WTC11 (cell line): ENCODE results near the gene CLDN3. TPM values are rescaled to one million over a fixed set of nuclear protein-coding genes. Genes with fewer than 3 reads are reported as not detected.

Experiments
- ATAC-seq: fragments of 200-7000 bp; cut with Tn5 transposase; 2 replicates; pipeline ENCODE4 v1.10.0; 2021; ENCODE audit warnings: mild to moderate bottlenecking, moderate library complexity
- CTCF ChIA-PET: fragments of 300-600 bp; sonication (Branson Sonifier 250); formaldehyde crosslinking; loops from one replicate; lab custom pipeline; 2021; ENCODE audit warnings: antibody characterized with exemption; lab: Charles Lee
- POLR2A ChIA-PET: fragments of 350-600 bp; sonication (Branson Sonifier 250); formaldehyde crosslinking; loops from one replicate; lab custom pipeline; 2021; ENCODE audit warnings: antibody characterized with exemption; lab: Charles Lee
- DNase-seq: peaks from one replicate; pipeline ENCODE4 v3.0.0; 2021; ENCODE audit warnings: low spot score
- H3K27ac Mint-ChIP-seq: 2 replicates; pipeline ENCODE4 v1.8.0; 2021; ENCODE audit warnings: mixed read lengths
- H3K27me3 Mint-ChIP-seq: 2 replicates; pipeline ENCODE4 v1.8.0; 2021; ENCODE audit warnings: low read depth, mild to moderate bottlenecking, moderate library complexity, mixed read lengths
- H3K36me3 Mint-ChIP-seq: 2 replicates; pipeline ENCODE4 v1.8.0; 2021; ENCODE audit warnings: mixed read lengths
- H3K4me1 Mint-ChIP-seq: 2 replicates; pipeline ENCODE4 v1.8.0; 2022; ENCODE audit warnings: mixed read lengths
- H3K4me3 Mint-ChIP-seq: 2 replicates; pipeline ENCODE4 v1.8.0; 2021; ENCODE audit warnings: mild to moderate bottlenecking, moderate library complexity, mixed read lengths
- H3K9me3 Mint-ChIP-seq: 2 replicates; pipeline ENCODE4 v1.8.0; 2021; ENCODE audit warnings: mixed read lengths
- ATF2 ChIP-seq: sonication (generic); formaldehyde crosslinking; IDR thresholded peaks from 2 replicates; pipeline ENCODE4 v1.8.1; 2022; ENCODE audit warnings: low read depth, missing genetic modification reagents, borderline replicate concordance
- ATF3 ChIP-seq: sonication (generic); formaldehyde crosslinking; conservative IDR thresholded peaks from 2 replicates; pipeline ENCODE4 v1.8.1; 2022; ENCODE audit warnings: mild to moderate bottlenecking, missing genetic modification reagents
- EMX1 ChIP-seq: fragments of 250-450 bp; sonication (Bioruptor Pico); IDR thresholded peaks from 2 replicates; pipeline ENCODE4 v1.8.0; 2021; ENCODE audit warnings: mild to moderate bottlenecking
- ETV6 ChIP-seq: sonication (generic); formaldehyde crosslinking; IDR thresholded peaks from 2 replicates; pipeline ENCODE4 v1.8.1; 2022; ENCODE audit warnings: mild to moderate bottlenecking, missing genetic modification reagents
- FOXK1 ChIP-seq: sonication (generic); formaldehyde crosslinking; IDR thresholded peaks from 2 replicates; pipeline ENCODE4 v1.8.0; 2022; ENCODE audit warnings: mild to moderate bottlenecking, moderate library complexity, missing genetic modification reagents
- FOXP1 ChIP-seq: sonication (generic); formaldehyde crosslinking; IDR thresholded peaks from 2 replicates; pipeline ENCODE4 v1.8.0; 2022; ENCODE audit warnings: missing genetic modification reagents, mild to moderate bottlenecking, moderate library complexity, borderline replicate concordance
- GTF2I ChIP-seq: fragments of 250-450 bp; sonication (Bioruptor Pico); conservative IDR thresholded peaks from 2 replicates; pipeline ENCODE4 v1.4.0; 2021; ENCODE audit warnings: mild to moderate bottlenecking
- IRF2 ChIP-seq: sonication (generic); formaldehyde crosslinking; IDR thresholded peaks from 2 replicates; pipeline ENCODE4 v1.8.0; 2022; ENCODE audit warnings: low read depth, missing genetic modification reagents, borderline replicate concordance
- KAT7 ChIP-seq: sonication (generic); formaldehyde crosslinking; IDR thresholded peaks from 2 replicates; pipeline ENCODE4 v1.8.1; 2023; ENCODE audit warnings: missing genetic modification reagents, mild to moderate bottlenecking, borderline replicate concordance
- MAX ChIP-seq: sonication (generic); formaldehyde crosslinking; IDR thresholded peaks from 2 replicates; pipeline ENCODE4 v1.8.0; 2022; ENCODE audit warnings: mild to moderate bottlenecking, missing genetic modification reagents
- NFATC4 ChIP-seq: fragments of 250-450 bp; sonication (Bioruptor Pico); IDR thresholded peaks from 2 replicates; pipeline ENCODE4 v1.9.0; 2021; ENCODE audit warnings: mild to moderate bottlenecking
- NFE2L1 ChIP-seq: sonication (generic); formaldehyde crosslinking; IDR thresholded peaks from 2 replicates; pipeline ENCODE4 v1.8.1; 2023; ENCODE audit warnings: missing genetic modification reagents
- NR3C1 ChIP-seq: sonication (generic); formaldehyde crosslinking; conservative IDR thresholded peaks from 2 replicates; pipeline ENCODE4 v1.8.1; 2023; ENCODE audit warnings: low read depth, mild to moderate bottlenecking, missing genetic modification reagents
- OVOL2 ChIP-seq: fragments of 250-450 bp; sonication (Bioruptor Pico); IDR thresholded peaks from 2 replicates; pipeline ENCODE4 v1.9.0; 2021; ENCODE audit warnings: mild to moderate bottlenecking, borderline replicate concordance
- PRRX2 ChIP-seq: fragments of 250-450 bp; sonication (Bioruptor Pico); IDR thresholded peaks from 2 replicates; pipeline ENCODE4 v1.8.0; 2021; ENCODE audit warnings: mild to moderate bottlenecking
- SMAD3 ChIP-seq: sonication (generic); formaldehyde crosslinking; IDR thresholded peaks from 2 replicates; pipeline ENCODE4 v1.8.0; 2022; ENCODE audit warnings: missing genetic modification reagents, mild to moderate bottlenecking, borderline replicate concordance
- SP1 ChIP-seq: sonication (generic); formaldehyde crosslinking; conservative IDR thresholded peaks from 2 replicates; pipeline ENCODE4 v1.8.1; 2022; ENCODE audit warnings: missing genetic modification reagents
- TP53 ChIP-seq: sonication (generic); formaldehyde crosslinking; IDR thresholded peaks from 2 replicates; pipeline ENCODE4 v1.8.1; 2023; ENCODE audit warnings: mild to moderate bottlenecking, missing genetic modification reagents
- USF1 ChIP-seq: sonication (generic); formaldehyde crosslinking; IDR thresholded peaks from 2 replicates; pipeline ENCODE4 v1.8.0; 2022; ENCODE audit warnings: mild to moderate bottlenecking, missing genetic modification reagents
- ZBTB43 ChIP-seq: sonication (generic); formaldehyde crosslinking; IDR thresholded peaks from 2 replicates; pipeline ENCODE4 v1.8.1; 2023; ENCODE audit warnings: mild to moderate bottlenecking, missing genetic modification reagents
- ZNF396 ChIP-seq: fragments of 250-450 bp; sonication (Bioruptor Pico); IDR thresholded peaks from 2 replicates; pipeline ENCODE4 v1.8.0; 2021; ENCODE audit warnings: mild to moderate bottlenecking, moderate library complexity, borderline replicate concordance
- ZNF416 ChIP-seq: fragments of 250-450 bp; sonication (Bioruptor Pico); IDR thresholded peaks from 2 replicates; pipeline ENCODE4 v1.9.0; 2021; ENCODE audit warnings: mild to moderate bottlenecking, inconsistent platforms
- ZNF423 ChIP-seq: fragments of 250-450 bp; sonication (Bioruptor Pico); IDR thresholded peaks from 2 replicates; pipeline ENCODE4 v2.1.2; 2022; ENCODE audit warnings: mild to moderate bottlenecking, moderate library complexity
- total RNA-seq: library from RNA; stranded (reverse); gene quantifications from 3 replicates; pipeline ENCODE4 v1.2.3, GENCODE V29; 2021
- TF ChIP-seq, protein P1 (sequence below): sonication (generic); formaldehyde crosslinking; conservative IDR thresholded peaks from 2 replicates; pipeline ENCODE4 v1.8.1; 2023; ENCODE audit warnings: mild to moderate bottlenecking, low read depth, missing genetic modification reagents, moderate library complexity
- TF ChIP-seq, protein P2 (sequence below): fragments of 200-600 bp; IDR thresholded peaks from 2 replicates; pipeline ENCODE4 v1.8.0; 2022; ENCODE audit warnings: antibody characterized with exemption
- TF ChIP-seq, protein P3 (sequence below): sonication (generic); formaldehyde crosslinking; IDR thresholded peaks from 2 replicates; pipeline ENCODE4 v1.8.1; 2023; ENCODE audit warnings: mild to moderate bottlenecking, missing genetic modification reagents, moderate library complexity

CLDN3 gene
- total RNA-seq, 1 experiment from 2014 or later = 20.7 TPM

GRCh38 chr7:73746378-73746777 lies 23.7 kb downstream of the CLDN3 start (continued):
- TF ChIP-seq, protein P1, sequence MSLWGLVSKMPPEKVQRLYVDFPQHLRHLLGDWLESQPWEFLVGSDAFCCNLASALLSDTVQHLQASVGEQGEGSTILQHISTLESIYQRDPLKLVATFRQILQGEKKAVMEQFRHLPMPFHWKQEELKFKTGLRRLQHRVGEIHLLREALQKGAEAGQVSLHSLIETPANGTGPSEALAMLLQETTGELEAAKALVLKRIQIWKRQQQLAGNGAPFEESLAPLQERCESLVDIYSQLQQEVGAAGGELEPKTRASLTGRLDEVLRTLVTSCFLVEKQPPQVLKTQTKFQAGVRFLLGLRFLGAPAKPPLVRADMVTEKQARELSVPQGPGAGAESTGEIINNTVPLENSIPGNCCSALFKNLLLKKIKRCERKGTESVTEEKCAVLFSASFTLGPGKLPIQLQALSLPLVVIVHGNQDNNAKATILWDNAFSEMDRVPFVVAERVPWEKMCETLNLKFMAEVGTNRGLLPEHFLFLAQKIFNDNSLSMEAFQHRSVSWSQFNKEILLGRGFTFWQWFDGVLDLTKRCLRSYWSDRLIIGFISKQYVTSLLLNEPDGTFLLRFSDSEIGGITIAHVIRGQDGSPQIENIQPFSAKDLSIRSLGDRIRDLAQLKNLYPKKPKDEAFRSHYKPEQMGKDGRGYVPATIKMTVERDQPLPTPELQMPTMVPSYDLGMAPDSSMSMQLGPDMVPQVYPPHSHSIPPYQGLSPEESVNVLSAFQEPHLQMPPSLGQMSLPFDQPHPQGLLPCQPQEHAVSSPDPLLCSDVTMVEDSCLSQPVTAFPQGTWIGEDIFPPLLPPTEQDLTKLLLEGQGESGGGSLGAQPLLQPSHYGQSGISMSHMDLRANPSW (CRISPR knock-in tag) = no peak
- TF ChIP-seq OVOL2 (CRISPR knock-in tag) (no peak), KAT7 (CRISPR knock-in tag) (no peak), IRF2 (CRISPR knock-in tag) (no peak), SP1 (CRISPR knock-in tag) (no peak), ZNF396 (CRISPR knock-in tag) (no peak), ATF3 (CRISPR knock-in tag) (no peak)
- TF ChIP-seq, protein P2, sequence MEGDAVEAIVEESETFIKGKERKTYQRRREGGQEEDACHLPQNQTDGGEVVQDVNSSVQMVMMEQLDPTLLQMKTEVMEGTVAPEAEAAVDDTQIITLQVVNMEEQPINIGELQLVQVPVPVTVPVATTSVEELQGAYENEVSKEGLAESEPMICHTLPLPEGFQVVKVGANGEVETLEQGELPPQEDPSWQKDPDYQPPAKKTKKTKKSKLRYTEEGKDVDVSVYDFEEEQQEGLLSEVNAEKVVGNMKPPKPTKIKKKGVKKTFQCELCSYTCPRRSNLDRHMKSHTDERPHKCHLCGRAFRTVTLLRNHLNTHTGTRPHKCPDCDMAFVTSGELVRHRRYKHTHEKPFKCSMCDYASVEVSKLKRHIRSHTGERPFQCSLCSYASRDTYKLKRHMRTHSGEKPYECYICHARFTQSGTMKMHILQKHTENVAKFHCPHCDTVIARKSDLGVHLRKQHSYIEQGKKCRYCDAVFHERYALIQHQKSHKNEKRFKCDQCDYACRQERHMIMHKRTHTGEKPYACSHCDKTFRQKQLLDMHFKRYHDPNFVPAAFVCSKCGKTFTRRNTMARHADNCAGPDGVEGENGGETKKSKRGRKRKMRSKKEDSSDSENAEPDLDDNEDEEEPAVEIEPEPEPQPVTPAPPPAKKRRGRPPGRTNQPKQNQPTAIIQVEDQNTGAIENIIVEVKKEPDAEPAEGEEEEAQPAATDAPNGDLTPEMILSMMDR = no peak

DNA sequence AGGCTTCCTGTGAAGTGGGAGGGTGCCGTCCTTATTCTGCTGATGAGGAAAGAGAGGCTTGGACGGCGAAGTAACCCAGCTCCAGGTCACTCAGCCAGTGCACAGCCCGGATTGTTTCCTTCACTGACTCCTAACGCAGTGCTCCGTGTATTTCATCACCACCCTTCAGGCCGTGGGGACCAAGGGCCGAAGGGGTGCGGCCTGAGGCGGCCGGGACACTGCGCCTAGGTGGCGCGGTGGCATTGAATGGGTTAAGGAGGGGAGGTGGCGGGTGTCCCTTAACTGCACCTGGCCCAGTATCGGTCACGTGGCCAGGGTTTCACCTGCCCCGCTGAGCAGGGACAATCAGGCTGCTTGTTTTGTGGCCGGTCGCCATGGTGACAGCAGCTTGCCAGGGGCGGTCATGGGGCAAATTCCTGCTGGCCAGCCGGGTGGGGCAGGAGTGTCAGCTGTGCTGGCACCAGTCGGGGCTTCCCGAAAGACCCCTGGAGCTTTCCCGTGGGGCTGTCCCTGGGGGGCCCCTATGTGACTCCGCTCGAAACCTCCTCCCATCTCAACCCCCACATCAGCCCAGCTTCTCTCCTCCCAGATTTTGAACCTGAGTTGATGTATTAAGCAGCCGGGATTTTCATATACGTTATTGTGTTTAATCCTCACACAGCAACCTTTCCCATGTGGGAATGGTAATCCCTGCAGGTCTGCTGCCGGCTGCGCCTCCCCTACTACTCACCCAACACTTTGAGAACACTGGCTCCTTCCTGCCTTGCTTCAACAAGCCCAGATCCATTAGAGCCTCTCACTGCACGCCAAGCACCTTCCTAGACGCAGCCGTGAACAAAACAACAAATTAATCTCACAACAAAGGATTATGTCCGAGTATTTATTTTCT lies 27.1 kb downstream of the CLDN3 start:
- Mint-ChIP-seq H3K36me3 (no peaks in the 10 kb centered on the region), H3K27ac (peak overlapping the region; percentile 99), H3K4me3 (peak overlapping the region; percentile 60), H3K27me3 (peaks cover 32% of the 10 kb centered on the region), H3K9me3 (no peaks in the 10 kb centered on the region), H3K4me1 (peaks cover 38% of the 10 kb centered on the region)
- ATAC-seq = peak; percentile 16
- peak; percentile 99 for DNase-seq
- POLR2A ChIA-PET = interaction anchor here (0.6 to 7.5 kb wide), 9 partner anchors 8 to 926 kb away, joined by 3 to 91 read pairs (median 6); partner anchors contain the start of genes CLDN3, CLDN4 and METTL27
- CTCF ChIA-PET = interaction anchor here (0.9 kb wide), 1 partner anchor 75 kb away, joined by 3 read pairs; no protein-coding TSS in a partner anchor
- TF ChIP-seq ZBTB43 (no peak), MAX (CRISPR knock-in tag) (peak; percentile 76), SP1 (CRISPR knock-in tag) (peak; percentile 78; the same call in 1 of the 2 replicates), USF1 (CRISPR knock-in tag) (peak; percentile 99), PRRX2 (CRISPR knock-in tag) (peak; percentile 50; the same call in 1 of the 2 replicates), NFATC4 (CRISPR knock-in tag) (0 out of 2 replicates have a peak, but pooled peaks have one; percentile 47), FOXP1 (peak; percentile 69; the same call in 1 of the 2 replicates), ATF2 (CRISPR knock-in tag) (no peak), ZNF423 (peak; percentile 99), NFE2L1 (no peak; the same call in 1 of the 2 replicates), NR3C1 (CRISPR knock-in tag) (no peak), SMAD3 (CRISPR knock-in tag) (no peak), TP53 (CRISPR knock-in tag) (peak; percentile 78), EMX1 (CRISPR knock-in tag) (no peak), GTF2I (CRISPR knock-in tag) (peak; percentile 4; the same call in 1 of the 2 replicates), FOXK1 (CRISPR knock-in tag) (peak; percentile 92), ZNF416 (peak; percentile 27; the same call in 1 of the 2 replicates), ETV6 (peak; percentile 94)
- TF ChIP-seq, protein P3, sequence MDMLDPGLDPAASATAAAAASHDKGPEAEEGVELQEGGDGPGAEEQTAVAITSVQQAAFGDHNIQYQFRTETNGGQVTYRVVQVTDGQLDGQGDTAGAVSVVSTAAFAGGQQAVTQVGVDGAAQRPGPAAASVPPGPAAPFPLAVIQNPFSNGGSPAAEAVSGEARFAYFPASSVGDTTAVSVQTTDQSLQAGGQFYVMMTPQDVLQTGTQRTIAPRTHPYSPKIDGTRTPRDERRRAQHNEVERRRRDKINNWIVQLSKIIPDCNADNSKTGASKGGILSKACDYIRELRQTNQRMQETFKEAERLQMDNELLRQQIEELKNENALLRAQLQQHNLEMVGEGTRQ (CRISPR knock-in tag) = peak; percentile 99
